Osteoblast (primary cell): Measurements from ENCODE around the gene DUSP6. TPM values are rescaled to one million over a fixed set of nuclear protein-coding genes. Genes with fewer than 3 reads are reported as not detected.

ENCODE experiments used
- DNase-seq: peaks from one replicate; pipeline ENCODE4 v3.0.0; 2011; ENCODE audit warnings: low spot score, mixed read lengths; ENCODE audit not compliant: insufficient read length; ENCODE audit errors: missing footprints
- H2AFZ ChIP-seq: 2 replicates; pipeline ENCODE4 v1.6.0; 2011; ENCODE audit warnings: mild to moderate bottlenecking, low read length
- H3K27ac ChIP-seq: 2 replicates; pipeline ENCODE4 v1.5.1; 2011; ENCODE audit warnings: mild to moderate bottlenecking, low read depth, low read length, moderate library complexity
- H3K27me3 ChIP-seq: 2 replicates; pipeline ENCODE4 v1.6.0; 2012; ENCODE audit warnings: mild to moderate bottlenecking, control low read depth, inconsistent platforms, low read length, moderate library complexity; ENCODE audit not compliant: insufficient read depth
- H3K36me3 ChIP-seq: 2 replicates; pipeline ENCODE4 v1.5.1; 2011; ENCODE audit warnings: mild to moderate bottlenecking, low read length, control low read depth, moderate library complexity; ENCODE audit not compliant: insufficient read depth
- H3K4me1 ChIP-seq: 2 replicates; pipeline ENCODE4 v1.5.1; 2011; ENCODE audit warnings: mild to moderate bottlenecking, low read length, control low read depth, moderate library complexity; ENCODE audit not compliant: insufficient read depth
- H3K4me2 ChIP-seq: 2 replicates; pipeline ENCODE4 v1.6.0; 2011; ENCODE audit warnings: mild to moderate bottlenecking, low read length; ENCODE audit not compliant: insufficient read depth
- H3K4me3 ChIP-seq: fragments of 200-600 bp; sonication (generic); 3 replicates; pipeline ENCODE4 v1.5.1; 2012; ENCODE audit warnings: mild to moderate bottlenecking, low read length, inconsistent platforms; ENCODE audit not compliant: insufficient read depth
- H3K79me2 ChIP-seq: 2 replicates; pipeline ENCODE4 v1.6.0; 2012; ENCODE audit warnings: mild to moderate bottlenecking, low read length, control low read depth, inconsistent platforms; ENCODE audit not compliant: insufficient read depth
- H3K9me3 ChIP-seq: 2 replicates; pipeline ENCODE4 v1.5.1; 2011; ENCODE audit warnings: low read depth, low read length, control low read depth
- H4K20me1 ChIP-seq: 2 replicates; pipeline ENCODE4 v1.6.0; 2012; ENCODE audit warnings: mild to moderate bottlenecking, low read length, control low read depth; ENCODE audit not compliant: insufficient read depth
- CTCF ChIP-seq: IDR thresholded peaks from 2 replicates; pipeline ENCODE4 v1.5.1; 2011; ENCODE audit warnings: mild to moderate bottlenecking, low read depth, low read length, moderate library complexity; ENCODE audit errors: extremely low read depth
- total RNA-seq: library from RNA; depleted of rRNA; stranded (reverse); fragments of >200 nt; gene quantifications from 2 replicates; pipeline ENCODE4 v1.2.3, GENCODE V29; 2012

Gene DUSP6
- total RNA-seq, 1 donor: 30.0 TPM

- peak overlapping the region; percentile 82 for H3K4me3 ChIP-seq
- DNase-seq: peak; percentile 88
- no peaks in the 10 kb centered on the region for H3K9me3 ChIP-seq
- H3K4me2 ChIP-seq: peak overlapping the region; percentile 91
- peaks cover 65% of the 10 kb centered on the region for H3K79me2 ChIP-seq
- TF ChIP-seq CTCF: no peak
- peak overlapping the region; percentile 89 for H3K27ac ChIP-seq
- peaks cover 32% of the 10 kb centered on the region for H3K4me1 ChIP-seq
- H3K36me3 ChIP-seq: peaks cover 17% of the 10 kb centered on the region
- H2AFZ ChIP-seq: peak overlapping the region; percentile 91
- peaks cover 21% of the 10 kb centered on the region for H4K20me1 ChIP-seq
- H3K27me3 ChIP-seq: no peaks in the 10 kb centered on the region
Observed at GRCh38 chr12:89353823-89354611, 1.7 kb upstream of the DUSP6 start.

GRCh38 chr12:89353188-89353822 lies 1.0 kb upstream of the DUSP6 start:
- H4K20me1 ChIP-seq: peaks cover 24% of the 10 kb centered on the region
- peak; percentile 97 for DNase-seq
- peak overlapping the region; percentile 91 for H3K4me2 ChIP-seq

GRCh38 chr12:89352242-89352491 lies 134 bp downstream of the DUSP6 start:
- H3K4me2 ChIP-seq: peak overlapping the region; percentile 91
- H3K4me3 ChIP-seq: peak overlapping the region; percentile 94
- no peak for TF ChIP-seq CTCF
- H3K9me3 ChIP-seq: no peaks in the 10 kb centered on the region
- H3K27ac ChIP-seq: peak overlapping the region; percentile 90
- peaks cover 41% of the 10 kb centered on the region for H3K4me1 ChIP-seq
- peaks cover 73% of the 10 kb centered on the region for H3K79me2 ChIP-seq
- H3K27me3 ChIP-seq: no peaks in the 10 kb centered on the region
- no peak for DNase-seq
- peaks cover 24% of the 10 kb centered on the region for H4K20me1 ChIP-seq
- peak overlapping the region; percentile 24 for H2AFZ ChIP-seq
- peaks cover 34% of the 10 kb centered on the region for H3K36me3 ChIP-seq

More at GRCh38 chr12:89353188-89353822, 1.0 kb upstream of the DUSP6 start:
- TF ChIP-seq CTCF: no peak
- peaks cover 36% of the 10 kb centered on the region for H3K4me1 ChIP-seq
- H3K36me3 ChIP-seq: peaks cover 24% of the 10 kb centered on the region
- no peaks in the 10 kb centered on the region for H3K27me3 ChIP-seq
- peak overlapping the region; percentile 89 for H3K27ac ChIP-seq
- peaks cover 69% of the 10 kb centered on the region for H3K79me2 ChIP-seq
- H2AFZ ChIP-seq: peak overlapping the region; percentile 91
- peak overlapping the region; percentile 82 for H3K4me3 ChIP-seq
- no peaks in the 10 kb centered on the region for H3K9me3 ChIP-seq
